ENCODE measurements around the gene SUCLA2. TPM values are rescaled to one million over a fixed set of nuclear protein-coding genes. Genes with fewer than 3 reads are reported as not detected.
A peak's percentile ranks its signal among the peaks of the same experiment; 100 is the strongest.

Gene SUCLA2
- total RNA-seq, 1 donor from 2014 or later = 38.7 TPM

DNA sequence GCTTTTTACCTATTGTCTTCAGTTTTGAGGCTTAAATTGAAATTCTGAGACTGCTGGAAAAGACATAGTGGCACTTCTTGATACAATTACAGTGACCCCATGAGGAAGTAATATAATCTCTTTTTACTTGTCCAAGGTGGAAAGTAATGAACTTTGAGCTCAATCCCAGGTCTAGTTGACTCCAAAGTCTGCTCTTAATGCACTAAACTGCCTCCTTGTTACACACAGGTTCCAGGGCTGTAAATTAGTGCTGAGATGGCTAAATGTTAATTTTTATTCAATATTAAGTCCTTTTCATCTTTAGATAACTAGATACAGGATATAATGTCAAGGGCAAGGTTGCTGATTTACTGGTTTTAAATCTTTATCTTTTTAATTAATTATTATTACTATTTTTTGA lies 39.0 kb upstream of the SUCLA2 start:
- Mint-ChIP-seq H3K9me3 (ENCODE audit: unreplicated experiment) (no peaks in the 10 kb centered on the region), H3K27me3 (ENCODE audit: unreplicated experiment) (no peaks in the 10 kb centered on the region), H3K4me1 (ENCODE audit: unreplicated experiment) (peaks cover 37% of the 10 kb centered on the region), H3K36me3 (ENCODE audit: unreplicated experiment) (peaks cover 11% of the 10 kb centered on the region), H3K4me3 (ENCODE audit: unreplicated experiment) (no peak overlapping the region), H3K27ac (ENCODE audit: unreplicated experiment) (no peak overlapping the region)
- DNase-seq (ENCODE audit: extremely low spot score, unreplicated experiment) = no peak
- TF ChIP-seq, protein P1, sequence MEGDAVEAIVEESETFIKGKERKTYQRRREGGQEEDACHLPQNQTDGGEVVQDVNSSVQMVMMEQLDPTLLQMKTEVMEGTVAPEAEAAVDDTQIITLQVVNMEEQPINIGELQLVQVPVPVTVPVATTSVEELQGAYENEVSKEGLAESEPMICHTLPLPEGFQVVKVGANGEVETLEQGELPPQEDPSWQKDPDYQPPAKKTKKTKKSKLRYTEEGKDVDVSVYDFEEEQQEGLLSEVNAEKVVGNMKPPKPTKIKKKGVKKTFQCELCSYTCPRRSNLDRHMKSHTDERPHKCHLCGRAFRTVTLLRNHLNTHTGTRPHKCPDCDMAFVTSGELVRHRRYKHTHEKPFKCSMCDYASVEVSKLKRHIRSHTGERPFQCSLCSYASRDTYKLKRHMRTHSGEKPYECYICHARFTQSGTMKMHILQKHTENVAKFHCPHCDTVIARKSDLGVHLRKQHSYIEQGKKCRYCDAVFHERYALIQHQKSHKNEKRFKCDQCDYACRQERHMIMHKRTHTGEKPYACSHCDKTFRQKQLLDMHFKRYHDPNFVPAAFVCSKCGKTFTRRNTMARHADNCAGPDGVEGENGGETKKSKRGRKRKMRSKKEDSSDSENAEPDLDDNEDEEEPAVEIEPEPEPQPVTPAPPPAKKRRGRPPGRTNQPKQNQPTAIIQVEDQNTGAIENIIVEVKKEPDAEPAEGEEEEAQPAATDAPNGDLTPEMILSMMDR (IDR thresholded peaks at IDR 0.05) = no peak

DNA sequence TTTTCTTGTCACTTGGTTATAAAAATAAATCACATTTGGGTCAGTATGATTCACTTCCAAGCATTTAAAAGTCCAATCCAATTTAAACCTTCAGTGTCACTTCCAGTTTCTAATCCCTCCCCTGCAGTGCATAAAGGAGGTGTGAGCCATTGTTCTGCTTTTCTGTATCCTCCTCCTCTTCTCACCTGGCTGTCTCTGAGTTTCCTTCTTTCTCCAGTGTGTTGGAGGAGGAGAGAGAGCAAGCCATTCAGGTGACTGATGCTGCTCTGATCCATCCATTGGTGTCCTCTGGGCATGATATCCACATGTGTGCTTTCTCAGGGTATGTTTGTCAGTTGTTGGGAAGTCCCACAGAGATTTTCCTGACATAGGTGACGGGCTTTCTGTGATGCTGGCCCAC lies 37.7 kb upstream of the SUCLA2 start:
- H3K4me1 Mint-ChIP-seq (ENCODE audit: unreplicated experiment) = peaks cover 32% of the 10 kb centered on the region
- H3K36me3 Mint-ChIP-seq (ENCODE audit: unreplicated experiment) = peaks cover 11% of the 10 kb centered on the region
- no peaks in the 10 kb centered on the region for H3K9me3 Mint-ChIP-seq (ENCODE audit: unreplicated experiment)
- H3K4me3 Mint-ChIP-seq (ENCODE audit: unreplicated experiment) = peak overlapping the region; percentile 80
- no peaks in the 10 kb centered on the region for H3K27me3 Mint-ChIP-seq (ENCODE audit: unreplicated experiment)
- no peak for DNase-seq (ENCODE audit: extremely low spot score, unreplicated experiment)
- peak overlapping the region; percentile 99 for H3K27ac Mint-ChIP-seq (ENCODE audit: unreplicated experiment)
- TF ChIP-seq, protein P1 (IDR thresholded peaks at IDR 0.05) = no peak

DNA sequence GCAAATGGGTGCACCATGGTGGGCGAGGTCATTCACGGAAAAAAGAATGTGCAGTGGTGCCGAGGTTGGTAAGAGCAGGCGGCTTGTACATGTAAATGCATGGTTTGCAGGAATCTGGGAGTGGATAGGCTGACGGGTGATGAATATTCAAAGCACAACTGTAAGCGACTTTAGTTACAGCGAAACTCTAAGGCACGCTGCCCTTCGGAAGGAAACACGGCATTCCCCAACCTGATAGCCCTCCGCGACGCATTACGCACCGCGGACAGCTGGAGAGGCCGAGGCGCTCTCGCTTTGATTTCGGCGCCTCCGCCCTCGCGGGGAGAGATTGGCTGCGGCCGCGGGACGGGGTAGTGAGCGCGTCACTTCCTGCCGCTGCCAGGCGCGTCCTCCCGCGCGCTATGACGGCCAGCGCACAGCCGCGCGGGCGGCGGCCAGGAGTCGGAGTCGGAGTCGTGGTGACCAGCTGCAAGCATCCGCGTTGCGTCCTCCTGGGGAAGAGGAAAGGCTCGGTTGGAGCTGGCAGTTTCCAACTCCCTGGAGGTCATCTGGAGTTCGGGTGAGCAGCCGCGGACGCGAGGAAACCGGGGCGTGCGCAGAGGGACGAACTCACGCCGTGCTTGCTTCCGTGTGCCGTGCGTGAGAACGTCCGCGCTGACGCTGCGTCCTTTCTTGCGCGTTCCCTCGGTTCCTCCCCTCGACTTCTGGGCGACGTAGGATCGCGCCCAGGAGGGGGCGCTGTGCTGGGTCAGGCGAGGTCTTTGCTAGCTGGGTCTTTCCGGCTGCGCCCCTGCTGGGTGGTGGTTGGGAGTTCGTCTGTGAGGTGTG lies 36.5 kb upstream of the SUCLA2 start, which contains the start of gene NUDT15:
TSS of gene NUDT15 (plus strand) at position 381 of the 828 bp plus-strand sequence. CDS start at position 402, 21 bp downstream.
- TF ChIP-seq, protein P1 (IDR thresholded peaks at IDR 0.05) = peak; percentile 99
- Mint-ChIP-seq H3K27ac (ENCODE audit: unreplicated experiment) (peak within 1 kb of the TSS; percentile 99), H3K36me3 (ENCODE audit: unreplicated experiment) (peaks cover 14% of the 10 kb centered on the region), H3K4me3 (ENCODE audit: unreplicated experiment) (peak within 1 kb of the TSS; percentile 80), H3K4me1 (ENCODE audit: unreplicated experiment) (peaks cover 29% of the 10 kb centered on the region), H3K9me3 (ENCODE audit: unreplicated experiment) (no peaks in the 10 kb centered on the region), H3K27me3 (ENCODE audit: unreplicated experiment) (no peaks in the 10 kb centered on the region)
- peak; percentile 98 for DNase-seq (ENCODE audit: extremely low spot score, unreplicated experiment)

DNA sequence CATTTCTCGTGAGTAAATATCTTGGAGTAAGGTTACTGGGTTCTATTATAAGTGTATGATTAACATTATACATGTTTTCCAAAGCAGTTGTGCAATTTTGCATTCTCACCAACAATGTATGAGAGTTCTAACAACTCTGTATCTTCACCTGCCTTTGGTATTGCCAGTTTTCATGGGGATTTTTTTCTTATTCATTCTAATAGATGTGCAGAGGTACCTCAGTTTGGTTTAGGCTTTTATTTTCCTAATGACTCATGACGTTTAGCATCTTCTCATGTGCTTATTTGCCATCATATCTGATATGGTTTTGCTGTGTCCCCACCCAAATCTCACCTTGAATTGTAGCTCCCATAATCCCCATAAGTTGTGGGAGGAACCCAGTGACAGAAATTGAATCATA lies 28.8 kb upstream of the SUCLA2 start:
- Mint-ChIP-seq H3K27ac (ENCODE audit: unreplicated experiment) (no peak overlapping the region), H3K4me1 (ENCODE audit: unreplicated experiment) (no peaks in the 10 kb centered on the region), H3K9me3 (ENCODE audit: unreplicated experiment) (peaks cover 11% of the 10 kb centered on the region), H3K4me3 (ENCODE audit: unreplicated experiment) (no peak overlapping the region), H3K27me3 (ENCODE audit: unreplicated experiment) (no peaks in the 10 kb centered on the region), H3K36me3 (ENCODE audit: unreplicated experiment) (peaks cover 9% of the 10 kb centered on the region)
- DNase-seq (ENCODE audit: extremely low spot score, unreplicated experiment) = no peak
- TF ChIP-seq, protein P1 (IDR thresholded peaks at IDR 0.05) = no peak

DNA sequence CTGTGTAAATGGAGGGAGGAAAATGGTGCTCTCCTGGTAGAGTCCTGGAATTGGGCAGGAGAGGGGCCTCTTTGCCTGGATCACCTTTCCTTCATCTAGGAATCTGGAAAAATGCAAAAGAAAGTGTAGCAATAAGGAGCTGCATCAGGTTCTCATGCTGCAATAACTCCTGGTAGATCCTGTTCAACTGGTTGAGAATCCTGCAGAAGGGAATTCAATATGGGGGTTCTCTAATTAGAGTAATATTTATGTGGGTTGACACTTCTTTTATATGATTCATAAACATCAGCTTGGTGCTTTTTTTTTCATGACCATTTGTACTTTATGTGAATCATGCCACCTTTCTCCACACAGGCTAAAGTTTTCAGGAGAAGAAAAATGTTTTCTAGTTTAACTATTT lies 27.0 kb upstream of the SUCLA2 start:
- H3K4me3 Mint-ChIP-seq (ENCODE audit: unreplicated experiment) = no peak overlapping the region
- H3K9me3 Mint-ChIP-seq (ENCODE audit: unreplicated experiment) = peaks cover 16% of the 10 kb centered on the region
- TF ChIP-seq, protein P1 (IDR thresholded peaks at IDR 0.05) = no peak
- no peaks in the 10 kb centered on the region for H3K27me3 Mint-ChIP-seq (ENCODE audit: unreplicated experiment)
- no peaks in the 10 kb centered on the region for H3K4me1 Mint-ChIP-seq (ENCODE audit: unreplicated experiment)
- H3K27ac Mint-ChIP-seq (ENCODE audit: unreplicated experiment) = no peak overlapping the region
- peaks cover 7% of the 10 kb centered on the region for H3K36me3 Mint-ChIP-seq (ENCODE audit: unreplicated experiment)
- DNase-seq (ENCODE audit: extremely low spot score, unreplicated experiment) = no peak
